Retina (tissue), 1 donor: ENCODE results near the gene FNDC3B.
"Not testable (repeated sequence)": the region's sequence is repeated elsewhere in the genome, so short reads cannot be mapped to it uniquely, and the experiment has no call there.

ENCODE experiments used
- DNase-seq: peaks from one replicate; pipeline ENCODE4 v3.0.0-alpha.2; 2016

Gene FNDC3B

GRCh38 chr3:172352786-172353185, 313.4 kb downstream of the FNDC3B start:
- DNase-seq: no peak

DNA sequence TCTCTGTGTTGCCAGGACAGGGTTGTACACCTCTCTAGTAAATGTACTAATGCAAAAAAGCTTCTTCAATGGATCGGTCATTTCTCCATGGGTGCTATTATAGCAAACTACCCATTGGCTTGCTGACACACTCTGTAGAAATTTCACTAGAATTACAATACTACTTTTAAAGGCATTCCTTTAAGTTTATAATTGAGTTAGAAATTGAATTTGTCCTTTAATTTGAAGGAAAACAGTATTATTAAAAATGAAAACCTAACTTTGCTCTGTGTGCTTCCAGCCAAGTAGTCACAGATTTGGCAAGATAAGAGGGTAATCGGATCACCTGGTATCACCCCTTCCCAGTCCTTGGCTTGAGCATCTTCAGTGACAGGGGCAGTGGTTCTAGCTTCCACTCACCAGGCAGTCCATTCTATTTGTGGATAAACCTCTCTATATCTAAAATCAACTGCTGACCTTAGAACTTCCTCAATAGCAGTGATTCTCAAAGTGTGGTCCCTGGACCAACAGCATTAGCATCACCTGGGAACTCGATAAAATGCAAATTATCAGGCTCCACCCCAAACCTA, 315.6 kb downstream of the FNDC3B start:
- no peak for DNase-seq

DNA sequence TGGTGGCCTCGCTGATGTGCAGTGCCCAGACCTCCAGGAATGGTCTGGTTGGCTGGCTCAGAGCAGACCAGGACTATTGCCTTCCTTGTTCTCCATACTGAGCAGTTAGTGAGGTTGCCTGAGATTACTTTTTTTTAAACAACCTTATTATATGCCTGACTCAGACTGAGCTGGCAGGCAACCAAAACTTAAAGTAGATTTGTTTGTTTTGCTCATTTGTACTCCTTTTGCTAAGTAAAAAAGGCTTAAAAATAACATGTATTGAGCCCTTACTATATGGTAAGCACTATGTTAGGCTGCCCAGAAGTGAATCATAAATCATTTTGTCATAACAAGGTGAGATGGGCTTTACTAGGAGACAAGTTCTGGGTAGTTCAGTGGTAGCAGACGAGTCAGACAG, 316.5 kb downstream of the FNDC3B start:
- DNase-seq: no peak

GRCh38 chr3:172356427-172356826, 317.0 kb downstream of the FNDC3B start:
- no peak for DNase-seq

- no peak for DNase-seq
These were observed 318.7 kb downstream of the FNDC3B start for GRCh38 chr3:172357850-172358754.

DNA sequence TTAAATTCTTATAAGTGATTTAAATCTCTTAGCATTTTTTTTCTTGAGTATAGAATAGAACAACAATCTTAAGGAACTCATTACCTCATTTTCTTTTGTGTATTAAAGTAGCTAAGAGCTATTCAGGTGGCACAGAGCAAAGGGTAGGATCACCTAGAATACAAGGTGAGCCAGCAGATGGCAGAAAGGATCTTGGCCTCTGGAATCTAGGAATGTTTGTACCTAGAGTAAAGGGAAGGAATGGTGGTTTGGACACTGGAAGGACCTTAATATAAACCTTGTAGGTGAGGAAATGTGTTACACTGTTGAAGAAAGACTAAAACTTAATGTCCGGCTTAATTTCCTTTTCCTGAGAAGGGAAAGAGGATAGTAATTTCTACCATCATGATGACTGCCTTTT, 319.9 kb downstream of the FNDC3B start:
- DNase-seq: no peak

- no peak for DNase-seq
These were observed 320.6 kb downstream of the FNDC3B start for GRCh38 chr3:172359996-172360395.

DNA sequence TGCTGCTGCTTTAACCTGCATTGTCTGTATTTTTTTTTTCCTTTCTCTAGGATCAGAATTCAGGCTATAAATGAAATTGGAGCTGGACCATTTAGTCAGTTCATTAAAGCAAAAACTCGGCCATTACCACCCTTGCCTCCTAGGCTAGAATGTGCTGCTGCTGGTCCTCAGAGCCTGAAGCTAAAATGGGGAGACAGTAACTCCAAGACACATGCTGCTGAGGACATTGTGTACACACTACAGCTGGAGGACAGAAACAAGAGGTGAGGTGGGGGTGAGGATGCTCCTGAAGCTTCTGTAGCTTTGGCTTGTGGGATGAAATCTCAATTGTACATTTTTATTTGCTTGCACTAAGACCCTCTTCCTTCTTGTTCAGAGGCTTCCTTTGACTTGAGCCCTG, 323.2 kb downstream of the FNDC3B start:
- no peak for DNase-seq

GRCh38 chr3:172364374-172365027, 325.1 kb downstream of the FNDC3B start:
- DNase-seq: no peak

- no peak for DNase-seq
These were observed 325.7 kb downstream of the FNDC3B start for GRCh38 chr3:172365028-172365567.

DNA sequence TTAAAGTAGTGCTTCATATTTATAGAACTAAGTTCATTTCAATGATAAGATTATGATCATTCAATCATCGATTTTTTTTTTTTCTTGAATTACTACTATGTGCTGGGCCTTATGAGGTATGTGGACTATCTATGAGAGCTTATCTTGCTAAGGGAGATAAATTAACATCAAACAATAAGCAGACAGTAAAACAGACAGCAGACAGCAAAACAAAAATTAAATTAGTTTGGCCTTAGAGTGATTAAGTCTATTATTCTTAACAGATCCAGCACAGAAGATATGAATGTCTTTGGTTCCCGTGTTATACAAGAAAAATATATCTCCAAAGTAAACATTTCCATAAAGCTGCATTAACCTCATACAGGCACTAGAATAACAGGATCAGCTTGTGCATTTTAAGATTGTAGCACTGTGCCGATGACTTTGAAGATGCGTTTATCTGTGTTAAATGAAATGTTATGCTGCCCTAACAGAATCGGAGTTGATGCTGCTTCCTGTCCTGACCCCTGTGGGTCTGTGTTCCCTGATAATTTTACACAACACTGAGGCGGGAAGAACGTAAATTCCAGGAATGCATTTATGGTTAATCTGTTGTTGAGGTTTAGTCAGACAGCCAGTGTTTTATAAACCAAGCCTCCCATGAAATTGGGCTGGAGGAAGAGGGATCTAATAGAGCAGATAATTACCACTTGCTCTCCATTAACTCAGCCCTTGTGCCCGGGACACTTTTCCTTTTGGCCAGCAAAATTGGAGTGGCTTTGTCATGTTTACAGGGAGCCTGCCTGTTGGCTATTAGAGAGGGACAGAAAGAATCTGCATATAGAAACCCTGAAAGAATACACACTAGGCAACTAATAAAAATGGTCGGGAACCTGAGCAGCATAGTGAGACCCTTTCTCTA, 328.1 kb downstream of the FNDC3B start:
- DNase-seq: peak; percentile 22

DNA sequence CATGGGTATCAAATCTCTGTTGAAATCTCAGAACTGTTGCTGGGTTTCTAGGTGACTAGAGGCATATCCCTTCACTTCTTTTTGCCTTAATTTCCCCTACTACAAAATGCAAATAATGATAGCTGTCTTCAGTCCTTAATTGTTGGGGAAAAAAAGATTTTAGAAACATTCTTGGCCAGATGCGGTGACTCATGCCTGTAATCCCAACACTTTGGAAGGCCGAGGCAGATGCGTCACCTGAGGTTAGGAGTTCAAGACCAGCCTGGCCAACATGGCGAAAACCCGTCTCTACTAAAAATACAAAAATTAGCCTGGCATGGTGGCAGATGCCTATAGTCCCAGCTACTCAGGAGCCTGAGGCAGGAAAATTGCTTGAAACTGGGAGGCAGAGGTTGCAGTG, 329.2 kb downstream of the FNDC3B start:
- DNase-seq: not testable (repeated sequence)

DNA sequence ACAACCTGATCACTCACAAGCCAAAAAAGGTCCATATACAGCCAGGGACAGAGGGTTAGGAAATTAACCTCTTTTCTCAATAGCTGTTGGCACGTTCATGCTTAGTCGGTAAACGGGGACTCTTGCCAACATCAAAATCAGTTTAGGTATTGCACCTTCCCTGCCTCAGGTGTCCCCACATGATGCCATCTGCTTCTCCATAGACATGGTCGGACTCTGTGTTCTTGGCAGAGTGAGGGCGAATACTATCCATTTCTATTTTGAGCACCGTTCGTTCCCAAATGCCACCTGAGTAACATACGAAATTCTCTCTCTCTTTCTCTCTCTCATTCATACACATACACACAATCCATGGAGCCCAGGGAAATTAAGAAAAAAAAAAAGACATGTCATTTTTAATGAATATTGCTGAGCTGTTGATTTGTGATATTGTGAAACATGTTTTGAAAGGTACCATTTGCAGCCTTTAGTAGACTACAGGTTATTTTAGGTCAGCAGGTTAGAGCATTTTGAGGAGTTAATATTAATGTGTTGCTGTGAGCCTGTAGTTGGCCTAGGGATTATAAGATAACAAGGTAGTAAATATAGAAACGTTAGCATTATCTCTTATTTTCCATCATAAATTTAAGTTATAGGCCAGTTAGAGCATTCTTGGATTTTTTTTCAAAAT, 330.3 kb downstream of the FNDC3B start:
- DNase-seq: no peak

DNA sequence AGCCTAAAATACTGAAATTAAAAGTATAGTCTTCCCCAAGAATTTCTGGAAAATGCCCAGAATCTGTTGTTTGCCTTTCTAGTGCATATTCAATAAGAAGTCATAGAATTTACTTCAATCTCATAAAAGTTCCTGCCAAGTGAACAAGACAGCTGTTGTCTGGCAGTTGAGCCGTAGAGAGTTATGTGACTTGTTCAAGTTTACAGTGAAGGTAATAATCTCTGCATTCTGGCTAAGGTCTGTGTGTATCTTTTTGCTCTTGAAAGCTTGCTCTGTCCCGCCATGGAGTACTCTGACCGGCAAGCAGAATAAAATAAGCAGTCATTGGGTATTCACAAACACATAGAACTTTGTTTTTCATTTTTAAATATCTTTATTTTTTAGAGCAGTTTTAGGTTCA, 331.0 kb downstream of the FNDC3B start:
- DNase-seq: no peak

GRCh38 chr3:172371544-172371943, 332.2 kb downstream of the FNDC3B start:
- DNase-seq: no peak

DNA sequence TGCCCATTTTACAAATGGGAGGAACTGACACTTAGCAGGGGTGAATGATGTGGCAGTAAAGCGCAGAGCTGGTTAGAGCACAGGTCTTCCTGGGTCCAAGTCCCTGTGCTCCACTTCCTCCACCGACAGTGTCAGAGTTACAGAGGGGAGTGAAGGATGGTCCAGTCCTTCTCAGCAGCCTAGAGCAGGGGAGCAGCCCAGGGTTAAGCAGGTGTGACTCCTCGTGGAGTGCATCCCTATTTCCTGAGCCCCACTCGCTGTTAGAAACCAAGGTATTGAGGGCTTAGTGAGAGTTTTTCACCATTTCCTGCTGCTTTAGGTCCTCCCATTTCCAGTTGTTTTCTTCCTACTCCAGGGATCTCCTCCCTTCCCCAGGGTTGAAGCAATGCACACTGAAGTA, 333.5 kb downstream of the FNDC3B start:
- DNase-seq: no peak

DNA sequence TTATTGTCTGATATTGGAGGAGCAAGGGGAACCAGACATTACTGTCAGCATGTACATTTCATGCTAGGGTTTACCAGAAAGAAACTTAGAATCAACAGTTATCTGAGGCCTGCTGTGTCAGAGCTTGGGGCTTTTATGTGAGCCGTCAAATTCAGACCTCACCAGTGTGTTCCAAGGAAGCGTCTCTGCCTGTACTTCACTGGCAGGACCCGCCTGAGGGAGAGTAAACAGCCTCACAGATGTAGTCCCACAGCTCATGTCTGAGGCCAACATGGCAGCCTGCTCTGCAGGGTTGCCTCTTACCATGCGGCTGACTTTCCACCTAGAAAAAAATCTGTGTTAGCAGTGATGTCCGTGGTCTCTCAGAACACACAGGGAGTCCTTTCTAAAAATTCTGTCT, 334.5 kb downstream of the FNDC3B start:
- no peak for DNase-seq

- DNase-seq: no peak
These were observed 335.9 kb downstream of the FNDC3B start for GRCh38 chr3:172375206-172375850.

GRCh38 chr3:172376402-172376801, 337.0 kb downstream of the FNDC3B start:
- no peak for DNase-seq

GRCh38 chr3:172376881-172377280, 337.5 kb downstream of the FNDC3B start:
- DNase-seq: no peak

DNA sequence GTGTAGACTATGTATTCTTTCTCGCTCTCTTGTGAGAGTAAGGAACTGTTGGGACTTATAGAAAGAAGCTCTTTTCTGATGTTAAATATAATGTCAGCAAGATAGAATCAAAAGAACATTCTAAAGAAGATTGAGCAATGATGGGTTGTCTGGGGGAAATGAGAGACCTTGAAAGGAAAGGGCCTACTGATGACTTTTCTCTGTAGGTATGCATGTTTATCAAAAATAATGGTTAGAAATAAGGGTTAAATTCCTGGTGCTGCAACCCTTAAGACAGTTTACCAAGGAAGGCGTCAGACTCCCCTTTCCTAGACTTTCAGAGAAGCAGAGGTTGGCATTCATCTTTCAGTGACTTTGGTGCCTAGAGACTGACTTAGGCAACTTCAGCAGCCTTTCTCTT, 339.1 kb downstream of the FNDC3B start:
- DNase-seq: no peak

- DNase-seq: no peak
These were observed 340.0 kb downstream of the FNDC3B start for GRCh38 chr3:172379372-172379771.
